ENCODE data around the gene SPATA31C2. TPM values are rescaled to one million over a fixed set of nuclear protein-coding genes. Genes with fewer than 3 reads are reported as not detected.
"Not testable (repeated sequence)": the region's sequence is repeated elsewhere in the genome, so short reads cannot be mapped to it uniquely, and the experiment has no call there.

SPATA31C2 gene
- total RNA-seq, 2 donors from 2014 or later, result not detected

GRCh38 chr9:88143957-88144625, 5.8 kb upstream of the SPATA31C2 start:
- no peak for DNase-seq (ENCODE audit: low spot score)
- no peaks in the 10 kb centered on the region for H3K9me3 ChIP-seq
- H3K27ac ChIP-seq, result no peak overlapping the region
- no peaks in the 10 kb centered on the region for H3K4me1 ChIP-seq
- TF ChIP-seq CTCF (IDR thresholded peaks at IDR 0.05), result no peak
- H3K36me3 ChIP-seq, result no peaks in the 10 kb centered on the region
- no peak overlapping the region for H3K4me3 ChIP-seq
- no peaks in the 10 kb centered on the region for H3K27me3 ChIP-seq

GRCh38 chr9:88143179-88143578, 4.9 kb upstream of the SPATA31C2 start:
- TF ChIP-seq CTCF (IDR thresholded peaks at IDR 0.05), result no peak
- no peaks in the 10 kb centered on the region for H3K4me1 ChIP-seq
- H3K4me3 ChIP-seq, result no peak overlapping the region

GRCh38 chr9:88133552-88133951, 4.7 kb downstream of the SPATA31C2 start:
- DNase-seq (ENCODE audit: low spot score); H3K36me3 ChIP-seq: not testable (repeated sequence)

More at GRCh38 chr9:88143179-88143578, 4.9 kb upstream of the SPATA31C2 start:
- no peaks in the 10 kb centered on the region for H3K9me3 ChIP-seq
- no peak for DNase-seq (ENCODE audit: low spot score)
- H3K36me3 ChIP-seq, result no peaks in the 10 kb centered on the region
- H3K27me3 ChIP-seq, result no peaks in the 10 kb centered on the region
- H3K27ac ChIP-seq, result no peak overlapping the region

GRCh38 chr9:88129556-88129955, 8.7 kb downstream of the SPATA31C2 start:
- not testable (repeated sequence) for H3K4me3 ChIP-seq; H3K27ac ChIP-seq; H3K9me3 ChIP-seq; DNase-seq (ENCODE audit: low spot score); H3K4me1 ChIP-seq; H3K36me3 ChIP-seq; H3K27me3 ChIP-seq

More at GRCh38 chr9:88133552-88133951, 4.7 kb downstream of the SPATA31C2 start:
- H3K27ac ChIP-seq, H3K4me3 ChIP-seq, H3K4me1 ChIP-seq, H3K9me3 ChIP-seq, H3K27me3 ChIP-seq: not testable (repeated sequence)

- not testable (repeated sequence) for DNase-seq (ENCODE audit: low spot score); H3K27ac ChIP-seq; H3K36me3 ChIP-seq; H3K4me1 ChIP-seq; H3K27me3 ChIP-seq; H3K4me3 ChIP-seq; H3K9me3 ChIP-seq
These were observed 10.5 kb downstream of the SPATA31C2 start for GRCh38 chr9:88127700-88128300.

- not testable (repeated sequence) for H3K27me3 ChIP-seq; H3K4me1 ChIP-seq; H3K27ac ChIP-seq; H3K4me3 ChIP-seq; H3K9me3 ChIP-seq; H3K36me3 ChIP-seq; DNase-seq (ENCODE audit: low spot score)
These were observed 14.9 kb downstream of the SPATA31C2 start for GRCh38 chr9:88123413-88123812.

GRCh38 chr9:88118121-88118520, 20.2 kb downstream of the SPATA31C2 start:
- H3K4me3 ChIP-seq; H3K27me3 ChIP-seq; H3K9me3 ChIP-seq; DNase-seq (ENCODE audit: low spot score); H3K4me1 ChIP-seq; H3K27ac ChIP-seq; H3K36me3 ChIP-seq: not testable (repeated sequence)

GRCh38 chr9:88114968-88115612, 23.2 kb downstream of the SPATA31C2 start:
- not testable (repeated sequence) for H3K4me3 ChIP-seq; H3K27ac ChIP-seq; H3K4me1 ChIP-seq; DNase-seq (ENCODE audit: low spot score); H3K36me3 ChIP-seq; H3K9me3 ChIP-seq; H3K27me3 ChIP-seq

- H3K27me3 ChIP-seq; H3K4me1 ChIP-seq; DNase-seq (ENCODE audit: low spot score); H3K27ac ChIP-seq; H3K36me3 ChIP-seq; H3K4me3 ChIP-seq; H3K9me3 ChIP-seq: not testable (repeated sequence)
These were observed 23.9 kb downstream of the SPATA31C2 start for GRCh38 chr9:88114283-88114967.

GRCh38 chr9:88113156-88114130, 24.8 kb downstream of the SPATA31C2 start:
- not testable (repeated sequence) for H3K4me1 ChIP-seq; H3K4me3 ChIP-seq; H3K36me3 ChIP-seq; H3K27me3 ChIP-seq; H3K9me3 ChIP-seq; DNase-seq (ENCODE audit: low spot score); H3K27ac ChIP-seq

Measured in right atrium auricular region (tissue), 2 donors.